K562 (cell line): ENCODE data around the gene TOX3. TPM values are rescaled to one million over a fixed set of nuclear protein-coding genes. Genes with fewer than 3 reads are reported as not detected.

Source experiments
- ATAC-seq: fragments of 200-7000 bp; cut with Tn5 transposase; 3 replicates; pipeline ENCODE4 v1.9.1; 2020; ENCODE audit warnings: moderate library complexity
- BruUV-seq: library from RNA; stranded (reverse); fragments of 400-500 nt; replicated peaks from 2 replicates; lab custom pipeline; 2021; lab: Mats Ljungman, UMichigan
- CTCF ChIA-PET: fragments of 300-600 bp; formaldehyde crosslinking; extraction: SDS; loops from one replicate; lab custom pipeline; 2021; ENCODE audit warnings: low intra/inter-chr PET ratio; lab: Yijun Ruan, JAX
- POLR2A ChIA-PET: fragments of 300-600, 350-650 bp; sonication (Branson Sonifier 250); formaldehyde crosslinking; extraction: SDS; loops from one replicate; lab custom pipeline; 2021; ENCODE audit warnings: antibody characterized with exemption, inconsistent platforms; lab: Yijun Ruan, JAX
- DNase-seq, 4 experiments: peaks; one replicate each; pipeline versions ENCODE4 v3.0.0 to v3.0.0-alpha.2; 2011 to 2018; ENCODE audit warnings: low spot score in 3 of 4, mixed read lengths in 3 of 4; ENCODE audit errors: extremely low read depth in 1 of 4
- FAIRE-seq: peaks from 2 replicates; lab custom pipeline; 2011; peaks lifted over from hg19 to GRCh38; lab: Jason Lieb, UNC
- H2AFZ ChIP-seq: 2 replicates; pipeline ENCODE4 v1.6.0; 2011; ENCODE audit warnings: low read depth, low read length, control low read depth, inconsistent platforms
- H3K27ac ChIP-seq: fragments of 200-600 bp; 3 replicates; pipeline ENCODE4 v1.8.0; 2011; ENCODE audit warnings: low read depth, mild to moderate bottlenecking, control low read depth, inconsistent platforms, low read length, moderate library complexity, mixed read lengths; ENCODE audit errors: extremely low read depth
- H3K27me3 ChIP-seq, 2 experiments: fragments of 300-600 bp in 1 of 2; 2 replicates in 1 of 2; 3 replicates in 1 of 2; pipeline versions ENCODE4 v1.6.0 to v1.8.0; 2011; ENCODE audit warnings: inconsistent platforms in 2 of 2, low read length in 2 of 2, mild to moderate bottlenecking in 1 of 2, mixed read lengths in 1 of 2, moderate library complexity in 1 of 2; ENCODE audit not compliant: control insufficient read depth in 2 of 2, insufficient read depth in 2 of 2
- H3K36me3 ChIP-seq: fragments of 300-600 bp; 3 replicates; pipeline ENCODE4 v1.8.0; 2011; ENCODE audit warnings: mild to moderate bottlenecking, low read length, inconsistent platforms; ENCODE audit not compliant: control insufficient read depth, insufficient read depth
- H3K4me1 ChIP-seq, 2 experiments: fragments of 200-600 bp in 1 of 2; replicated peaks in 1 of 2; 2 replicates in 1 of 2; 3 replicates in 1 of 2; pipeline versions ENCODE4 v1.5.1 to v1.8.0; 2011; ENCODE audit warnings: inconsistent platforms in 2 of 2, low read length in 2 of 2, mild to moderate bottlenecking in 1 of 2, mixed read lengths in 1 of 2, moderate library complexity in 1 of 2; ENCODE audit not compliant: control insufficient read depth in 2 of 2, insufficient read depth in 2 of 2
- H3K4me2 ChIP-seq: 2 replicates; pipeline ENCODE4 v1.6.1; 2011; ENCODE audit warnings: low read length, control low read depth, inconsistent platforms, mixed read lengths; ENCODE audit not compliant: insufficient read depth
- H3K4me3 ChIP-seq: fragments of 200-600 bp; sonication (generic), shearing (Covaris generic); 2 replicates; pipeline ENCODE4 v1.5.1; 2016; ENCODE audit warnings: control low read depth, inconsistent platforms
- H3K79me2 ChIP-seq: fragments of 200-600 bp; 3 replicates; pipeline ENCODE4 v1.8.0; 2011; ENCODE audit warnings: low read length, inconsistent platforms; ENCODE audit not compliant: control insufficient read depth, insufficient read depth
- H3K9ac ChIP-seq, 2 experiments: 2 replicates each; pipeline versions ENCODE4 v1.6.0 to v1.6.1; 2011; ENCODE audit warnings: low read depth in 2 of 2, low read length in 2 of 2, control low read depth in 1 of 2, inconsistent platforms in 1 of 2, mild to moderate bottlenecking in 1 of 2, mixed read lengths in 1 of 2; ENCODE audit not compliant: insufficient read depth in 1 of 2
- H3K9me1 ChIP-seq: one replicate; pipeline ENCODE4 v1.6.0; 2011; ENCODE audit warnings: inconsistent platforms, mild to moderate bottlenecking, low read length, moderate library complexity; ENCODE audit not compliant: control insufficient read depth, insufficient read depth
- H3K9me3 ChIP-seq: replicated peaks from 2 replicates; pipeline ENCODE4 v1.5.1; 2011; ENCODE audit warnings: low read depth, low read length, inconsistent platforms; ENCODE audit not compliant: control insufficient read depth, insufficient read depth
- H4K20me1 ChIP-seq: replicated peaks from 2 replicates; pipeline ENCODE4 v1.6.1; 2011; ENCODE audit warnings: low read length, inconsistent platforms, mixed read lengths; ENCODE audit not compliant: control insufficient read depth, insufficient read depth
- CCNT2 ChIP-seq: IDR thresholded peaks from 2 replicates; pipeline ENCODE4 v1.6.1; 2011; ENCODE audit warnings: borderline replicate concordance, low read depth, mild to moderate bottlenecking, moderate library complexity, mixed read lengths, low read length; ENCODE audit not compliant: insufficient read length; ENCODE audit errors: extremely low read depth
- FIP1L1 ChIP-seq: fragments of 200-400 bp; formaldehyde crosslinking; IDR thresholded peaks from 2 replicates; pipeline ENCODE4 v1.6.1; 2018; ENCODE audit warnings: mild to moderate bottlenecking, low read depth, low read length; ENCODE audit not compliant: poor library complexity, severe bottlenecking
- HNRNPL ChIP-seq: fragments of 200-400 bp; formaldehyde crosslinking; IDR thresholded peaks from 2 replicates; pipeline ENCODE4 v1.6.1; 2017; ENCODE audit warnings: low read depth, mild to moderate bottlenecking, low read length
- MAFF ChIP-seq: IDR thresholded peaks from 2 replicates; pipeline ENCODE4 v1.6.1; 2012; ENCODE audit warnings: low read length, improper control_type of control experiment
- MTA1 ChIP-seq: fragments of 450-650 bp; IDR thresholded peaks from 2 replicates; pipeline ENCODE4 v1.6.1; 2017; ENCODE audit warnings: borderline replicate concordance
- NFYB ChIP-seq: IDR thresholded peaks from 2 replicates; pipeline ENCODE4 v1.6.1; 2011; ENCODE audit warnings: mild to moderate bottlenecking, moderate library complexity; ENCODE audit not compliant: insufficient read length; ENCODE audit errors: extremely low read depth
- SOX6 ChIP-seq: fragments of 450-650 bp; IDR thresholded peaks from 2 replicates; pipeline ENCODE4 v1.6.1; 2014; ENCODE audit warnings: mild to moderate bottlenecking
- SP2 ChIP-seq: IDR thresholded peaks from 2 replicates; pipeline ENCODE4 v1.6.1; 2011; ENCODE audit warnings: mild to moderate bottlenecking, low read depth, low read length, moderate library complexity; ENCODE audit not compliant: poor library complexity, severe bottlenecking; ENCODE audit errors: extremely low read depth
- ZFP30 ChIP-seq: fragments of 250-450 bp; sonication (Bioruptor Pico); IDR thresholded peaks from 2 replicates; pipeline ENCODE4 v1.8.0; 2022; ENCODE audit warnings: moderate library complexity, mild to moderate bottlenecking, inconsistent platforms, borderline replicate concordance
- ZNF140 ChIP-seq: fragments of 250-450 bp; sonication (Bioruptor Pico); IDR thresholded peaks from 2 replicates; pipeline ENCODE4 v1.8.0; 2021; ENCODE audit warnings: moderate library complexity, mild to moderate bottlenecking, inconsistent platforms
- ZNF347 ChIP-seq: fragments of 450-650 bp; formaldehyde crosslinking; IDR thresholded peaks from 2 replicates; pipeline ENCODE4 v1.4.0; 2020; ENCODE audit warnings: low read depth, mild to moderate bottlenecking, moderate library complexity
- WGBS: fragments of 100-300 bp; shearing (Covaris generic); methylation state at CpG from one replicate; pipeline ENCODE4 v1.1.6; 2016; ENCODE audit warnings: low coverage, mixed read lengths; ENCODE audit not compliant: insufficient coverage; ENCODE audit errors: missing lambda C conversion rate; 5-methylcytosine and 5-hydroxymethylcytosine counted together
- in situ Hi-C: fragments of 300-500 bp; cut with MboI; formaldehyde crosslinking; loops from 4 replicates; pipeline ENCODE4 v1.15.0; 2018; ENCODE audit warnings: inconsistent platforms, mixed read lengths
- intact Hi-C: fragments of 100-400 bp; cut with micrococcal nuclease; formaldehyde crosslinking; loops from 2 replicates; pipeline ENCODE4 v1.14.2; 2022
- polyA plus RNA-seq, 8 experiments: library from polyadenylated mRNA; depleted of rRNA in 4 of 8; stranded (reverse) in 5 of 8; unstranded in 3 of 8; fragments of >200 nt; fragmentation: Nextera tagmentation in 2 of 8; fragmentation: Illumina TruSeq in 1 of 8; extraction: Ambion mirVana in 2 of 8; extraction: Trizol in 1 of 8; gene quantifications; 2 replicates each; pipeline versions ENCODE4 v1.2.1 to v1.2.3, GENCODE V29; 2011 to 2014; ENCODE audit warnings: inconsistent platforms in 1 of 8, missing spikeins in 1 of 8
- total RNA-seq, 7 experiments: library from RNA; depleted of rRNA in 6 of 7; stranded (reverse); fragments of >200 nt in 6 of 7; fragmentation: Illumina TruSeq in 2 of 7; extraction: Trizol in 2 of 7; gene quantifications; 2 replicates each; pipeline versions ENCODE4 v1.2.1 to v1.2.3, GENCODE V29; 2011 to 2021; ENCODE audit warnings: low replicate concordance in 1 of 7
- TF ChIP-seq, protein P1 (sequence below): sonication (generic); formaldehyde crosslinking; IDR thresholded peaks from 2 replicates; pipeline ENCODE4 v1.8.0; 2022; ENCODE audit warnings: missing genetic modification reagents, mild to moderate bottlenecking, borderline replicate concordance
- TF ChIP-seq, protein P2 (sequence below), 3 experiments: fragments of 200-800 bp in 1 of 3; fragments of 250-450 bp in 1 of 3; fragments of 450-650 bp in 1 of 3; sonication (Bioruptor Pico) in 1 of 3; sonication (Bioruptor generic) in 1 of 3; formaldehyde crosslinking in 1 of 3; IDR thresholded peaks; 2 replicates each; pipeline versions ENCODE4 v1.6.1 to v1.8.0; 2016 to 2022; ENCODE audit warnings: mild to moderate bottlenecking in 2 of 3, missing genetic modification characterization in 2 of 3, missing compliant biosample characterization in 1 of 3, moderate library complexity in 1 of 3
- TF ChIP-seq, protein P3 (sequence below), 3 experiments: fragments of 200-800 bp in 1 of 3; sonication (Bioruptor generic) in 1 of 3; sonication (generic) in 1 of 3; formaldehyde crosslinking in 1 of 3; IDR thresholded peaks; 2 replicates each; pipeline versions ENCODE4 v1.6.1 to v1.8.0; 2016 to 2022; ENCODE audit warnings: mild to moderate bottlenecking in 2 of 3, missing compliant biosample characterization in 2 of 3, missing genetic modification characterization in 2 of 3, missing genetic modification reagents in 1 of 3

TOX3 gene
- total and polyA plus RNA-seq, 9 of the 15 experiments (the other 6 are each of a cell fraction or from before 2014, with no cell fraction given) = not detected

DNA sequence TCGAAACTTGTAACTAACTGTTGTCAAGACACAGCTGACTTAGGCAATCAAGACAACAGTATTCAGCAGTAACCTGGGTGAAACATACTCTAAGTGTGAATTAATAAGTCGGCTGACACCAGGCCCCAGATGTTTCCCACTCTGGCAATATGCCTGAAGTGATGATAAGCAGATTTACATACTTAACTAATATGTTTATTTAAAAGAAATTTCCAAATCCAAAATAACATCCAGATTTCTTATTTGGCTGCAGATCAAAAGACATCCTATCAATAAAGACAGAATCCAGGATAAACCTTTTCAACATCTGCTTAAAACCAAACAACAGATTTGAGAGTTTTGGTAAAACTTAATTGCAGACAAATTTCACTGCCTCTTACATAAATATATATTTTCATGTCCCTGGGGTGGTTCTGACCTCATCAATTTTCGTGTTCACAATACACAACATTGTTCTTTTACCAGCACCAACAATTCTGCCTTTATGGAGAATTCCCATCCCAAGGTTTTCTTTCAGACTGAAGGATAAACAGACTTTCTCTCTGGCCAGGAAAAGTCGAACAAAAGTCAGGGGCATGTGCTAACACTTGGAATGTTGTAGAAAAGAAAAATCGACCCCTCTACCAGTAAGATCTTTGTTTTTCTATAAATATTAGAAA lies 45.1 kb upstream of the TOX3 start:
- no peak for DNase-seq
- Histone ChIP-seq H3K9me1 (no peaks in the 10 kb centered on the region), H3K9ac (no peak overlapping the region), H2AFZ (no peak overlapping the region), H4K20me1 (no peaks in the 10 kb centered on the region), H3K27me3 (no peaks in the 10 kb centered on the region), H3K4me1 (no peaks in the 10 kb centered on the region), H3K36me3 (no peaks in the 10 kb centered on the region), H3K27ac (no peak overlapping the region), H3K9me3 (no peaks in the 10 kb centered on the region; the same call in 1 of the 2 replicates), H3K79me2 (no peaks in the 10 kb centered on the region), H3K4me2 (no peak overlapping the region), H3K4me3 (no peak overlapping the region)
- ChIA-PET CTCF (no interaction called here), POLR2A (no interaction called here)
- no peak for ATAC-seq
- 0% methylated on average over 5 of the region's 5 CpGs for whole genome bisulfite sequencing
- no peak for FAIRE-seq
- no peak for TF ChIP-seq SP2
- TF ChIP-seq, protein P1, sequence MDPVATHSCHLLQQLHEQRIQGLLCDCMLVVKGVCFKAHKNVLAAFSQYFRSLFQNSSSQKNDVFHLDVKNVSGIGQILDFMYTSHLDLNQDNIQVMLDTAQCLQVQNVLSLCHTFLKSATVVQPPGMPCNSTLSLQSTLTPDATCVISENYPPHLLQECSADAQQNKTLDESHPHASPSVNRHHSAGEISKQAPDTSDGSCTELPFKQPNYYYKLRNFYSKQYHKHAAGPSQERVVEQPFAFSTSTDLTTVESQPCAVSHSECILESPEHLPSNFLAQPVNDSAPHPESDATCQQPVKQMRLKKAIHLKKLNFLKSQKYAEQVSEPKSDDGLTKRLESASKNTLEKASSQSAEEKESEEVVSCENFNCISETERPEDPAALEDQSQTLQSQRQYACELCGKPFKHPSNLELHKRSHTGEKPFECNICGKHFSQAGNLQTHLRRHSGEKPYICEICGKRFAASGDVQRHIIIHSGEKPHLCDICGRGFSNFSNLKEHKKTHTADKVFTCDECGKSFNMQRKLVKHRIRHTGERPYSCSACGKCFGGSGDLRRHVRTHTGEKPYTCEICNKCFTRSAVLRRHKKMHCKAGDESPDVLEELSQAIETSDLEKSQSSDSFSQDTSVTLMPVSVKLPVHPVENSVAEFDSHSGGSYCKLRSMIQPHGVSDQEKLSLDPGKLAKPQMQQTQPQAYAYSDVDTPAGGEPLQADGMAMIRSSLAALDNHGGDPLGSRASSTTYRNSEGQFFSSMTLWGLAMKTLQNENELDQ = no peak
- no peak for TF ChIP-seq CCNT2
- no peak for TF ChIP-seq FIP1L1
- no peak for TF ChIP-seq NFYB
- TF ChIP-seq MAFF = no peak
- TF ChIP-seq, protein P2, sequence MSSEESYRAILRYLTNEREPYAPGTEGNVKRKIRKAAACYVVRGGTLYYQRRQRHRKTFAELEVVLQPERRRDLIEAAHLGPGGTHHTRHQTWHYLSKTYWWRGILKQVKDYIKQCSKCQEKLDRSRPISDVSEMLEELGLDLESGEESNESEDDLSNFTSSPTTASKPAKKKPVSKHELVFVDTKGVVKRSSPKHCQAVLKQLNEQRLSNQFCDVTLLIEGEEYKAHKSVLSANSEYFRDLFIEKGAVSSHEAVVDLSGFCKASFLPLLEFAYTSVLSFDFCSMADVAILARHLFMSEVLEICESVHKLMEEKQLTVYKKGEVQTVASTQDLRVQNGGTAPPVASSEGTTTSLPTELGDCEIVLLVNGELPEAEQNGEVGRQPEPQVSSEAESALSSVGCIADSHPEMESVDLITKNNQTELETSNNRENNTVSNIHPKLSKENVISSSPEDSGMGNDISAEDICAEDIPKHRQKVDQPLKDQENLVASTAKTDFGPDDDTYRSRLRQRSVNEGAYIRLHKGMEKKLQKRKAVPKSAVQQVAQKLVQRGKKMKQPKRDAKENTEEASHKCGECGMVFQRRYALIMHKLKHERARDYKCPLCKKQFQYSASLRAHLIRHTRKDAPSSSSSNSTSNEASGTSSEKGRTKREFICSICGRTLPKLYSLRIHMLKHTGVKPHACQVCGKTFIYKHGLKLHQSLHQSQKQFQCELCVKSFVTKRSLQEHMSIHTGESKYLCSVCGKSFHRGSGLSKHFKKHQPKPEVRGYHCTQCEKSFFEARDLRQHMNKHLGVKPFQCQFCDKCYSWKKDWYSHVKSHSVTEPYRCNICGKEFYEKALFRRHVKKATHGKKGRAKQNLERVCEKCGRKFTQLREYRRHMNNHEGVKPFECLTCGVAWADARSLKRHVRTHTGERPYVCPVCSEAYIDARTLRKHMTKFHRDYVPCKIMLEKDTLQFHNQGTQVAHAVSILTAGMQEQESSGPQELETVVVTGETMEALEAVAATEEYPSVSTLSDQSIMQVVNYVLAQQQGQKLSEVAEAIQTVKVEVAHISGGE (CRISPR knock-in tag; IDR thresholded peaks at IDR 0.05) = no peak
- TF ChIP-seq ZNF347 (CRISPR knock-in tag) = no peak
- TF ChIP-seq HNRNPL = no peak
- TF ChIP-seq ZNF140 = no peak
- no peak for TF ChIP-seq ZFP30 (CRISPR knock-in tag)
- TF ChIP-seq SOX6 = no peak
- no peak for TF ChIP-seq MTA1
- TF ChIP-seq, protein P3, sequence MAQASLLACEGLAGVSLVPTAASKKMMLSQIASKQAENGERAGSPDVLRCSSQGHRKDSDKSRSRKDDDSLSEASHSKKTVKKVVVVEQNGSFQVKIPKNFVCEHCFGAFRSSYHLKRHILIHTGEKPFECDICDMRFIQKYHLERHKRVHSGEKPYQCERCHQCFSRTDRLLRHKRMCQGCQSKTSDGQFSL (CRISPR knock-in tag; IDR thresholded peaks at IDR 0.05) = no peak
- TF ChIP-seq, protein P3 (tag; IDR thresholded peaks at IDR 0.05) = no peak
- no TSS peak for BruUV-seq
- in situ Hi-C loops = no loop called here
- intact Hi-C loops = no loop called here
